C4-2B (cell line): ENCODE data around the gene TBL1Y.

Experiments
- CTCF ChIP-seq: fragments of 450-650 bp; conservative IDR thresholded peaks from 2 replicates; pipeline ENCODE4 v1.5.1; 2017; ENCODE audit warnings: mild to moderate bottlenecking
- ZFX ChIP-seq: fragments of 450-650 bp; IDR thresholded peaks from 2 replicates; pipeline ENCODE4 v1.6.1; 2017

- no peak for TF ChIP-seq CTCF
- TF ChIP-seq ZFX = no peak
These were observed 56.0 kb downstream of the TBL1Y start for GRCh38 chrY:6966521-6966920.
